Osteocyte (in vitro differentiated cells): ENCODE results near the gene SLC38A3. TPM values are rescaled to one million over a fixed set of nuclear protein-coding genes. Genes with fewer than 3 reads are reported as not detected.
A peak's percentile ranks its signal among the peaks of the same experiment; 100 is the strongest.

Source experiments
- DNase-seq: peaks from one replicate; pipeline ENCODE4 v3.0.0; 2021; ENCODE audit warnings: mixed read lengths; ENCODE audit not compliant: unreplicated experiment; ENCODE audit errors: extremely low spot score
- H3K27ac Mint-ChIP-seq: one replicate; pipeline ENCODE4 v1.8.0; 2021; ENCODE audit warnings: mild to moderate bottlenecking, mixed read lengths; ENCODE audit not compliant: unreplicated experiment
- H3K27me3 Mint-ChIP-seq: one replicate; pipeline ENCODE4 v1.8.0; 2021; ENCODE audit warnings: mixed read lengths; ENCODE audit not compliant: unreplicated experiment
- H3K36me3 Mint-ChIP-seq: one replicate; pipeline ENCODE4 v1.8.0; 2021; ENCODE audit warnings: mixed read lengths; ENCODE audit not compliant: unreplicated experiment
- H3K4me1 Mint-ChIP-seq: one replicate; pipeline ENCODE4 v1.8.0; 2021; ENCODE audit warnings: mixed read lengths; ENCODE audit not compliant: unreplicated experiment
- H3K4me3 Mint-ChIP-seq: one replicate; pipeline ENCODE4 v1.8.0; 2021; ENCODE audit warnings: mild to moderate bottlenecking, moderate library complexity, mixed read lengths; ENCODE audit not compliant: unreplicated experiment
- H3K9me3 Mint-ChIP-seq: one replicate; pipeline ENCODE4 v1.8.0; 2021; ENCODE audit warnings: mixed read lengths; ENCODE audit not compliant: unreplicated experiment
- long read RNA-seq: library from polyadenylated mRNA; unstranded; transcript quantifications from one replicate; pipeline ENCODE4 v2.0.0, GENCODE V29; 2021
- total RNA-seq: library from RNA; stranded (reverse); gene quantifications from 2 replicates; pipeline ENCODE4 v1.2.1, GENCODE V29; 2021
- TF ChIP-seq, protein P1 (sequence below): fragments of 200-600 bp; sonication (generic); IDR thresholded peaks from 2 replicates; pipeline ENCODE4 v1.5.0; 2021; ENCODE audit warnings: antibody characterized with exemption, mild to moderate bottlenecking, moderate library complexity

The SLC38A3 gene
- 3.9 and 4.5 TPM in 2 replicates for total RNA-seq
- long read RNA-seq, partial matches to known transcripts: 1 of 1 reads
- long read RNA-seq, other reads (novel, unspliced or antisense): 0 of 1 reads

GRCh38 chr3:50204804-50205412 lies at the start of gene SLC38A3:
SLC38A3 (plus strand) TSS chr3:50205271; CDS start chr3:50214200, 8,929 bp downstream.
- no peak for DNase-seq
- no peak within 1 kb of the TSS for H3K27ac Mint-ChIP-seq
- H3K27me3 Mint-ChIP-seq: peaks cover 23% of the 10 kb centered on the region
- no peaks in the 10 kb centered on the region for H3K9me3 Mint-ChIP-seq
- TF ChIP-seq, protein P1, sequence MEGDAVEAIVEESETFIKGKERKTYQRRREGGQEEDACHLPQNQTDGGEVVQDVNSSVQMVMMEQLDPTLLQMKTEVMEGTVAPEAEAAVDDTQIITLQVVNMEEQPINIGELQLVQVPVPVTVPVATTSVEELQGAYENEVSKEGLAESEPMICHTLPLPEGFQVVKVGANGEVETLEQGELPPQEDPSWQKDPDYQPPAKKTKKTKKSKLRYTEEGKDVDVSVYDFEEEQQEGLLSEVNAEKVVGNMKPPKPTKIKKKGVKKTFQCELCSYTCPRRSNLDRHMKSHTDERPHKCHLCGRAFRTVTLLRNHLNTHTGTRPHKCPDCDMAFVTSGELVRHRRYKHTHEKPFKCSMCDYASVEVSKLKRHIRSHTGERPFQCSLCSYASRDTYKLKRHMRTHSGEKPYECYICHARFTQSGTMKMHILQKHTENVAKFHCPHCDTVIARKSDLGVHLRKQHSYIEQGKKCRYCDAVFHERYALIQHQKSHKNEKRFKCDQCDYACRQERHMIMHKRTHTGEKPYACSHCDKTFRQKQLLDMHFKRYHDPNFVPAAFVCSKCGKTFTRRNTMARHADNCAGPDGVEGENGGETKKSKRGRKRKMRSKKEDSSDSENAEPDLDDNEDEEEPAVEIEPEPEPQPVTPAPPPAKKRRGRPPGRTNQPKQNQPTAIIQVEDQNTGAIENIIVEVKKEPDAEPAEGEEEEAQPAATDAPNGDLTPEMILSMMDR: no peak
- H3K4me3 Mint-ChIP-seq: peak within 1 kb of the TSS; percentile 63
- H3K4me1 Mint-ChIP-seq: peaks cover 34% of the 10 kb centered on the region
- H3K36me3 Mint-ChIP-seq: no peaks in the 10 kb centered on the region

DNA sequence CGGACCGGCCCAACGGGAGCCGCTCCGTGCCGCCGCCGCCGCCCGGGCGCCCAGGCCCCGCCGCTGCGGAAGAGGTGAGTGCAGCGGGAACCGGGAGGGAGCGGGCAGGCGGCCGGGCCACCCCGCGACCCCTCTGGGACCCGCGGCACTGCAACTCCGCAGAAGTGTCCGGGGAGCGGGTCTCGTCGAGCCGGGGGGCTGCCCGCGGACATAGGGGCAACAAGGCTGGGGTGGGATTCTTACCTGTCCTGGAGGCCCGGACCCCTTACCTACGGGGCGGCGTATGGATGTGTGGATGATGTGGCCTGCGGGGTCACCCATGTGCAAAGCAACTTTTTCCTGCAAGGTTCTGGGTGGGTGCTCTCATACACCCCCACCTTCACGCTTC lies 49.6 kb upstream of the SLC38A3 start:
- H3K27me3 Mint-ChIP-seq: peaks cover 23% of the 10 kb centered on the region
- no peaks in the 10 kb centered on the region for H3K36me3 Mint-ChIP-seq
- H3K27ac Mint-ChIP-seq: no peak overlapping the region
- peak overlapping the region; percentile 73 for H3K4me3 Mint-ChIP-seq
- TF ChIP-seq, protein P1: no peak
- no peak for DNase-seq
- no peaks in the 10 kb centered on the region for H3K9me3 Mint-ChIP-seq
- H3K4me1 Mint-ChIP-seq: peaks cover 33% of the 10 kb centered on the region

DNA sequence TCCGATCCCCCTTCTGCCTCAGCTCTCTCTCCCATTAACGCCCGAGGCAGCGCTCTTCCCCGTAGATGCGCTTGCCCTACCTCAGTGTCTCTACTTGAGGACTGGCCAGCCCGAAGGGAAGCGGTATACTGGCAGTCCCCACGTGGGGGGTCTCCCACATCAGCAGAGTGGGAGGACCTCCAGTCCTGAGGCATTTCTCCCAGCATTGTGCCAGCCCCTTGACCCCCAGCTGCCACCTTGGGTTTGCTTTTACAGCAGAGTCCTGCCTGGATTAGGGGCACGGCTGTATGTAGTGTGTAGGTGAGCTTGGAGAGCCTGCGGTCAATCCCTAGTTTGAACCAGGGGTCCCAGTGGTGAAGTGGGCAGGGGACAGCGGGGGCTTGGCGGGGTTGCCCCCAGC lies 49.2 kb upstream of the SLC38A3 start:
- no peak overlapping the region for H3K27ac Mint-ChIP-seq
- H3K27me3 Mint-ChIP-seq: peaks cover 23% of the 10 kb centered on the region
- no peak for DNase-seq
- TF ChIP-seq, protein P1: no peak
- peaks cover 31% of the 10 kb centered on the region for H3K4me1 Mint-ChIP-seq
- no peaks in the 10 kb centered on the region for H3K9me3 Mint-ChIP-seq
- no peaks in the 10 kb centered on the region for H3K36me3 Mint-ChIP-seq
- peak overlapping the region; percentile 73 for H3K4me3 Mint-ChIP-seq

DNA sequence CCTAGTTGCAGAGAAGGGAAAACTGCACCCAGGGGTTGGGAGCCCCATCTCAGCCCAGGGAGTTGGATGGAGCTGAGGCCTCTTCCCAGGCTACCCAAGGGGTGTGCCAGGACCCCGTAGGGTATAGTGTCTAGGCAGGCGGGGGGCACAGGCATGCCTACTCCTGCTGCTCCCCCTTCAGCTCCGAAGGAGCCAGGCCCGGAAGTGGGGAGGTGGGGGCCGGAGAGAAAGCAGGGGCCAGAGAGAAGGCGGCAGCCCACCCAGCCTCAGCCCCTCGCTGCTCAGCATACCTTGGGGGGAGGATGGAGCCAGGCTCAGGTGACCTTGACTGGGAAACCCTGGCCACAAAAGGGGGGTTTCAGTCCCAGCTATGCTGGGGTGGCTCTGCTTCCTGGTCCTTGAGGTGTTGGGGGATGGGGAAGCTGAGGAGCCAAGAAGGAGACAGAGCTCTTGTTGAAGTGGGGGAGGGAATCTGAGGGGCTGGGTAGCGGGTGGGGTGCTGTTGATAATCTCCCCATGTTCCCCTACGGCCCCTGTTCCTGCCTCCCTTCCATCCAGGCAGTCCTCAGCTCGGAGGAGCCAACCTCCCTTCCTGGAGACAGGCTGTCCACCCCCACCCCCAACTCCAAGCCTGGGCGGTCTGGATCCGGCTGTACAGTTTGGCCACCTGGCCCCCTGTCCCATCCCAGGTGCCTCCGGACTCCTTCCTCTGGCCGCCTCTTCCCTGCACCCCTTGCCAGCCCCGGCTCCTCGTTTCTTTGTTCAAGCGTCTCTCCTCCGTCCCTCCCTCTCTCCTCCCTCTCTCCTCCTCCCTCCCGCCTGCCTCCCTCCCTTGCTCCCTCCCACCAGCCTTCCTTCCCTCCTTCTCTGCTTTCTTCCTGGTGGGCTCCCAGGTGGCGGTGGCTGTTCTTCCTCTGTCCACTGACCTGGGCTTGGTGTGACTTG lies 48.2 kb upstream of the SLC38A3 start:
- Mint-ChIP-seq H3K36me3 (no peaks in the 10 kb centered on the region), H3K27ac (no peak overlapping the region), H3K4me3 (peak overlapping the region; percentile 73), H3K27me3 (peaks cover 23% of the 10 kb centered on the region), H3K4me1 (peaks cover 31% of the 10 kb centered on the region), H3K9me3 (no peaks in the 10 kb centered on the region)
- no peak for DNase-seq
- TF ChIP-seq, protein P1: no peak
